ENCODE measurements around the gene NSD1.
A peak's percentile ranks its signal among the peaks of the same experiment; 100 is the strongest.
"Not testable (repeated sequence)": the region's sequence is repeated elsewhere in the genome, so short reads cannot be mapped to it uniquely, and the experiment has no call there.

NSD1 gene

DNA sequence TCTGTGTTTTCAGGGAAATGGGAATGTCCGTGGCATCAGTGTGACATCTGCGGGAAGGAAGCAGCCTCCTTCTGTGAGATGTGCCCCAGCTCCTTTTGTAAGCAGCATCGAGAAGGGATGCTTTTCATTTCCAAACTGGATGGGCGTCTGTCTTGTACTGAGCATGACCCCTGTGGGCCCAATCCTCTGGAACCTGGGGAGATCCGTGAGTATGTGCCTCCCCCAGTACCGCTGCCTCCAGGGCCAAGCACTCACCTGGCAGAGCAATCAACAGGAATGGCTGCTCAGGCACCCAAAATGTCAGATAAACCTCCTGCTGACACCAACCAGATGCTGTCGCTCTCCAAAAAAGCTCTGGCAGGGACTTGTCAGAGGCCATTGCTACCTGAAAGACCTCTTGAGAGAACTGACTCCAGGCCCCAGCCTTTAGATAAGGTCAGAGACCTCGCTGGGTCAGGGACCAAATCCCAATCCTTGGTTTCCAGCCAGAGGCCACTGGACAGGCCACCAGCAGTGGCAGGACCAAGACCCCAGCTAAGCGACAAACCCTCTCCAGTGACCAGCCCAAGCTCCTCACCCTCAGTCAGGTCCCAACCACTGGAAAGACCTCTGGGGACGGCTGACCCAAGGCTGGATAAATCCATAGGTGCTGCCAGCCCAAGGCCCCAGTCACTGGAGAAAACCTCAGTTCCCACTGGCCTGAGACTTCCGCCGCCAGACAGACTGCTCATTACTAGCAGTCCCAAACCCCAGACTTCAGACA lies 160.4 kb downstream of the NSD1 start:
- no peak for DNase-seq

DNA sequence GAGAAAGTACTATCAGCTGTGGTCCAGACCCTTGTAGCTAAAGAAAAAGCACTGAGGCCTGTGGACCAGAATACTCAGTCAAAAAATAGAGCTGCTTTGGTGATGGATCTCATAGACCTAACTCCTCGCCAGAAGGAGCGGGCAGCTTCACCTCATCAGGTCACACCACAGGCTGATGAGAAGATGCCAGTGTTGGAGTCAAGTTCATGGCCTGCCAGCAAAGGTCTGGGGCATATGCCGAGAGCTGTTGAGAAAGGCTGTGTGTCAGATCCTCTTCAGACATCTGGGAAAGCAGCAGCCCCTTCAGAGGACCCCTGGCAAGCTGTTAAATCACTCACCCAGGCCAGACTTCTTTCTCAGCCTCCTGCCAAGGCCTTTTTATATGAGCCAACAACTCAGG lies 161.1 kb downstream of the NSD1 start:
- no peak for DNase-seq

DNA sequence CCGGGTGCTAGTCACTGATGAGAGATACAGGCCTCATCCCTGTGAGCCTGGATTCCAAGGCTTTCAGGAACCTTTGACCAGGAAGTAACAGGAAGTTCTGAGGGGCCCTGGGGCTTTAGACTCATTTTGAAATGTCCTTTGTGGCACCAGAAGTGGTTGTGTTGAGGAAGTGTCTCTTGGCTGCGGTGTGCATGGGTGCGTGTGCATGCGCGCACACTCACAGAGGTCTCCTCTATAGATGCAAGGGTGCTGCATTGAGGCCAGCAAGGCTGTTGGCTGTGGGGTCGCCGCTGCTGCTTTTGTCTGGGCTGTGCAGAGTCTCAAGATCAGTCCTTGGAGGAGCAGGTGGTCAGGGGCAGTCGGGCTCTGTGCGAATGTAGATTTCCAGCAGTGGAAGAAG lies 162.4 kb downstream of the NSD1 start:
- no peak for DNase-seq

DNA sequence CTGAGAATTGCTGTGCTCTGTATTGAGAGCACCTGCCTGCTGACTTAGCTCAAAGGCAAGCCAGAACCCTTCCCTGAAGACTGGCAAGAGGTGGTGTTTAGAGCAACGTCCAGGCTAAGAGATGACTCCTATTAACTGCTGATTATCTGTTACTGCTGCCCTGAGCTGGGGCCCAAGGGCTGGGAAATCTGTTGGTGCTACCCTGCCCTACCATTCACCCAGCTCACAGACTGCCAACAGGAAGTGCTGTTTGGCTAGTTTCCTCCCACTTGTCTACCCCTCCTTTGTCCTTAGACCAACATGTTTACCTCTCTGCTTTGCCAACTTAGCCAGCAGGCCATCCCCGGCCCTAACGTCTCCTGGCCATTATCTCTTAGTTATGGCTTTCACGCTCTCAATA lies 163.0 kb downstream of the NSD1 start:
- DNase-seq = no peak

DNA sequence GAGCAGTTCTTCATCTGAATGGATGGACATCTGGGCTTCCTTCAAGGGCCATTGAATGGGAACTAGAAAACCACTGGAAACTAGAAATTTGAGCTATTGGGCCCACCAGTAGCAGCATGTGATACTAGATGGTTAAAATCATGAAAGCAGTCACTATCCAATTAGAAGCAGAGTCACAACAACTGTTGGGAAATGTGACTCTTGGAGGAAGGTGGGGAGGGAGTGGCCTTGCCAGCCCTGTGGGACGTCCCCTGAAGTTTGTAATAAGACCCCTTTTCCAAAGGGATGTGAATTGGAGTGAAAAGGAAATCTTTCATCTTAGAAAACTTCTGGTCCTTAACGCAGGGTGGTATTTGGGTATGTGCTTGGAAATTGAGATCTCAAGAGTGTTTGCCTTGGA lies 164.3 kb downstream of the NSD1 start:
- DNase-seq = no peak

DNA sequence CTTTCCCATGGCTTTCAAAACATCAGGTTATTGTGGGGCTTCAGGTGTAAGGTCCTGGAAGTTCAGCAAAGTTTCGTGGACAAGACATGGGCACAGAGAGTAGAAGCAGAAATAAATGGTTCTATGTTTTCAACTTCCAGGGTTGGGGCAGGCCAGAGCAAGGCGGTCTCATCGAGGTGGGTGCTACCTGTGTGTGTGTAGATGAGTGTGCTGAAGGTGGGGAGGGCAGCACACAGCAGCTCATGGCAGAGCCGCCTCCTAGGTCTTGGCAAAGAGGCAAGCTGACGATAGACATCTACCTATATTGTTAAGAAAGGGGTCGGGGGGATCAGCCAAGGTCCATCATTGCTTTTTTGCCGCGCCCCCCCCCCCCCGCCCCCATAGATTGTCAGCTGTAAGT lies 166.1 kb downstream of the NSD1 start:
- DNase-seq = no peak

DNA sequence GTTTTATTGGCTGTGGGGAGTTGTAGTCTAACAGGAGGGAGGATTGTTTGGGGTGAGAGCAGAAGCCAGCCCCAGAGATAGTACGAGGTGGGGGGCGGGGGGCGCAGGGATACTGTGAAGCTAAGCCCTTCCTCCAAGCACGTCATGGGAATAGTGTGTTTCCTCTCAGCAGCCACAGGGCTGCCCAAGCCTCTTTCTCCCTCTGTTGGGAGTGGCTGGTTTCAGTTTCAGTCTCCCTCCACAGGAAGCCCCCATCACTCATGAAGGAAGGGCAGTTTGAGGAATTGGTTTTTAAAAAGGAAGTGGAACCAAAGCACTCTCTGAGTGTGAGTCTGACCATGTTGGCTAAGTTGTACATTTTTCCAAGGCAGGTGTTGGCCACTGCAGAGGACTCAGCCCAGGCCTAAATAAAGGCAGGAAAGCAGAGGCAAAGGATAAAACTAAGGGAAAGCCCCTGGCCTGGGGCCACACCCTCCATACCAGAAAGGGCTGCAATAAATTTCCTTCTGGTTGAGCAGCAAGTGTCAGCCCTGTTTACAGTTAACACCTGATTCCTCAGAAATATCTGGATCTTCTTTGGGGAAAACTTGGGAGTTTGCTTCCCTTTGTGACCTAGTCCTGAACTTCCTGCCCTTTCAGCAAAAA lies 166.8 kb downstream of the NSD1 start:
- peak; percentile 76 to 79 for DNase-seq

DNA sequence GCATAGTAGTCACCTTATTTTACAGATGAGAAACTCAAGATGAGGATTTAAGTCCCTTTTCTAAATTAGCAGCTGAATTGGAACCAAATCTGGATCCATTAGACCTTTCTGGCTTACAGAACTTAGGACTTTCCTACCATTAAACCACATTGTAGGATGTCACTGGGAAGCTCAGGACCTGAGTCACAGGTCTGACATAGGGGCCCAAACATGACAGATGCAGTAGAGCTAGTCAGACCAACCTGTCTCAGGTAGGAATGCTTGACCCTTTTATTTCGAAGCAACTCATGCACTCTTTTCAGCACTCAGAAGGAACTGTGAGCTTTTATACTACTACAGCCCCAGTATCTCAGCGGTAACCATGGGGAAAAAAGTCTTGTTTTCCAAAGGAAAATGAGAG lies 167.4 kb downstream of the NSD1 start:
- DNase-seq = no peak

DNA sequence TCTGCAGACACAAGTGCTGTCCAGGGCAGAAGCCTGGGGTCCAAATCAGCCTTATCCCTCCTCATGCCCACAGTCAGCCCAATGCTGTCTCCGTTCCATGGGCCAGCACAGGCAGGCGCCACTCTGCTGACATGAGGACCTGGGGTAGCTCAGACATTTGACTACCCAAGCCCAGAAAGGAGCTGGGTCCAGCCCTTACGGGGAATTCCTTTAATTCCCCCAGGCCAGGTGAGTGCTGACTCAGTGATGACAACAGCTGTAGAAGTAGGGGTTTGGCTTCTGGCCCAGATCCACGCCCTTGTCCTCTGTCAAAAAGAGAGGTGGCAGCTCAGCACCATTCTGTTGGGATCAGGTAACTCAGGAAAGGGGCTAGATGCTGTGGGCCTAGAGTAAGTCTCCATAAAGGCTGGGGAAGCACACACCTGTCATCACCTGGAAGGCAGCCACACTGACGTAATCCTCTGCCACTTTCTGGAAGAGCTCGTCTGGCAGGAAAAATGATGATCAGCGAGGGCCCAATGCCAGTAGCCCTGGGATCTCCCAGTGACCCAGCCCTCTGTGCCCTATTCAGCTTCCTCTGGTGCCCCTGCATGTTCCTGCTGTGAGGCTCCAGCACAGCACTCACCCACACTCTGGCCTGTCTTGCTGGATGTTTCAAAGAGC lies 168.1 kb downstream of the NSD1 start:
- no peak for DNase-seq

DNA sequence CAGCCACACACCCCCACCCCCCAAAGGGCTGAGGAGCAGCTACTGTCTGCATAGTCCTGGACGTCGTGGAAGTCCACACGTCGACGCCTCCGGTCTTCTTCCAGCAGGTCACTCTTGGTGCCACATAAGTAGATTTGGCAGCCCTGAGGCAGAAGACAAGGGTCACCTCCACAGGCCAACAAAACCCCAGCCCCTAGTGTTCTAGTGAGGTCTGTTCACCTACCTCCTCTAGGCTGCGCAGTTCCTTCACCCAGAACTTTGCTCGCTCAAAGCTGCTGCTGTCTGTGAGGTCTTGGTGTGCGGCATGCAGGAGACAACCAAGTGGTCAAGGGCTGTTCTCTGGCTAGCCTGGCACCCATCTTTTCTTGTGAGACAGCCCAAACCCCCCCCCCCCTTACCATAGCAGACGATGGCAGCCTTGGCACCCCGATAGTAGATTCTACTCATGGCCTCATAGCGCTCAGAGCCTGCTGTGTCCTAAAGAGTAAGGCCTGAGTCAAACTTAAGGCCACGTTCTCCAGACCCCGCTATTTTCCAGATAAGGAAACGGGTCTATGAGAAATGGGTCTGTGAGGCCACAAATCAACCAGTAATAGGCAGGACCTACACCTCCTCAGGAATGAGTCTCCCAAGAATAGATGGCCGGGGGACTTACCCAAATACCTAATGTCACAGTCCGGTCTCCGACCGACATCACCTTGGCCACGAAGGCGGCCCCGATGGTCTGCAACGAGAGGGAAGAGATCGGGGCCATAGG lies 169.0 kb downstream of the NSD1 start:
- DNase-seq = no peak

DNA sequence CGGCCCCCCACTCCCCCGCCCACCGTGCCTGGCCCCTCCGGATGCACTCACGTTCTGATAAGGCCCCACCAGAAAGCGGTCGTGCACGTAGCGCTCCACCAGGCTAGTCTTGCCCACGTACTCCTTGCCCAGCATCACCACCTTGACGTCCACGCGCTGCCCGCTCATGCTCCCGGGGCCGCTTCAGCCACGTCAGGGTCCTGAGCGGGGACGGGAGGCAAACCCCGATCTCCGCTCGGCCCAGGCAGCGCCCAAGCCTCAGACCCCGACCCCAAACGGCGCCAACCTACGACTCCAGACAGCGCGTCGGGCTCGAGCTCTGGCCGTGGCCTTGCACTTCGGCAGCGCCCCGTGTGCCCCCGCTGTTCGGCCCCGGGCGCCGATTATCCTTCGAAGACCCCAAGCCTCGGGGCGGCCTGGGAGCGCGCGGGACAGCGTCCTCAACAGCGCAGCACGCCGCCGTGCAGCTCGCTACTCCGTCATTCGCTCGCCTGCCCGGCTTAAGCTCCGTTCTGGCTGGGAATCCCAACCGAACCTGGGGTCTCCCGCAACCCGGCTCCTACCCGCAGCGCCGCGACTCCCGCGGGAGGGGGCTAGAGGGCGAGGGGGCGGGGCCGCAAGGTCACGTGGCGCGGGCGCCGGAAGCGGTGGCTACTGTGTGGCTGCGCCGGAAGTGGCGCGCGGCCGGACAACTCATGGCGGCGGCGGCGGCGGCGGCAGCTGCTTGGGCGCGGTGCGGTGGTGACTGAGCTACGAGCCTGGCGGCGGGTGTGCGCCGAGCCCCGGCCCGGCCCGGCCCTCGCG lies 169.8 kb downstream of the NSD1 start, which contains the start of the genes PRELID1 and RAB24:
Gene PRELID1 (plus strand): TSS at position 679 of the 804 bp plus-strand sequence. CDS start 187 bp downstream, outside the sequence.
Gene RAB24 (minus strand): TSS at position 599 of the 804 bp plus-strand sequence. CDS start 431 bp downstream, at position 168.
- DNase-seq = peak; percentile 87 to 88

DNA sequence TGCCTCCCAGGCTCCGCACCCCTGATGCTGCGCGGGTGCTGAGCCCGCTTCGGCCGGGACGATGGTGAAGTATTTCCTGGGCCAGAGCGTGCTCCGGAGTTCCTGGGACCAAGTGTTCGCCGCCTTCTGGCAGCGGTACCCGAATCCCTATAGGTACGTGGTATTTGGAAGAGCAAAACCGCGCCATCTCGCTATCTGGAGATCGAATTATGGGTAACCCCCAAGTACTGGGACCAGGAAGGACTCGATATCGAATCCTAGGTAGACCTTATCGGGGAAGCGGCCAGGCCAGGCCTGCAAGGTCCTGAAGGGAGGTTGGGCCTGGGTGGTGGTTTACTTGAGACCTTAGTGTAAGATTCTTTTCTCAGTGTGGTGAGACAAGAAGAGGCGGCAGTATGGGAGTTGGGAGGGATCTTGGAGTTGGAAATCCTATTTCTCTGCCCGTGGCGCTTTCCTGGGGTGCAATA lies 170.4 kb downstream of the NSD1 start:
- no peak for DNase-seq

DNA sequence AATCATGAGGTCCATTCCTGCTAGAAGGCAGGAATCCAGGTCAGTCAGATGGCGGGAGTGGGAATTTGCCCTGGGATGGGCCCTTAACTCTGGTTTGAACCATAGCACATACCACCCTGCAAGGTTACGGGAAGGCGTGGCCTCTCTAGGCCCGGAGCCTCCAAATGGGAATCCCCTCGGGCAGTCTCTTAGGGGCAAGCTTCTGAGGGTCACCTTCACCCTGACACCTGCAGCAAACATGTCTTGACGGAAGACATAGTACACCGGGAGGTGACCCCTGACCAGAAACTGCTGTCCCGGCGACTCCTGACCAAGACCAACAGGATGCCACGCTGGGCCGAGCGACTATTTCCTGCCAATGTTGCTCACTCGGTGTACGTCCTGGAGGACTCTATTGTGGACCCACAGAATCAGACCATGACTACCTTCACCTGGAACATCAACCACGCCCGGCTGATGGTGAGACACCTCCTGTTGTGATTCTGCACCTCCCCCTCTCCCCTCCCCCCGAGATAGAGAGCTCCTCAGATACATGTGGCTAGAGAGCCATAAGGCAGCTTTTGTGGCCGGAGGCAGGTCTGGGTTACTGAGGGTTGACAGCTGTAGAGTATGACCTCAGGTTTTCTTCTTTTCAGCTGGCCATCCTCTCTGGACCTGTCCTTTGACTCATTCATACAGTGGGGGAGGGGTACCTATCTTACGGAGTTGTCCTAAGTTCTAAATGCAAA lies 171.0 kb downstream of the NSD1 start:
- no peak for DNase-seq

DNA sequence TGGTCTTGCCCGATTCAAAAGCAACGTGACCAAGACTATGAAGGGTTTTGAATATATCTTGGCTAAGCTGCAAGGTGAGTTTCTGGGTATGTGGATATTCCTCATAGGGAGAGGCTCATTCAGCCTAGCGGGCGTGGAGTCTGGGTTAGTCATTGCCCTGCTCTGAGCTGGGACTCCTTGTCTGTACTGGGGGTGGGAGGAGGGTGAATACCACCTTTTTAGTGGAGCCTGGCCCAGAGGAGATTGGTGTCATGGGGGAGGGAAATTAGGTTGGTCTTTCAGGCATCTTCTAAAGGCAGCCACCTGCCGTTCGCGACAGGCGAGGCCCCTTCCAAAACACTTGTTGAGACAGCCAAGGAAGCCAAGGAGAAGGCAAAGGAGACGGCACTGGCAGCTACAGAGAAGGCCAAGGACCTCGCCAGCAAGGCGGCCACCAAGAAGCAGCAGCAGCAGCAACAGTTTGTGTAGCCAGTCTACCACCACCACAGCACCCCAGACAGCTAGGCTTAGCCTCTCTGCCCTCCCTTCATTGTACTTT lies 172.6 kb downstream of the NSD1 start:
- DNase-seq = not testable (repeated sequence)

DNA sequence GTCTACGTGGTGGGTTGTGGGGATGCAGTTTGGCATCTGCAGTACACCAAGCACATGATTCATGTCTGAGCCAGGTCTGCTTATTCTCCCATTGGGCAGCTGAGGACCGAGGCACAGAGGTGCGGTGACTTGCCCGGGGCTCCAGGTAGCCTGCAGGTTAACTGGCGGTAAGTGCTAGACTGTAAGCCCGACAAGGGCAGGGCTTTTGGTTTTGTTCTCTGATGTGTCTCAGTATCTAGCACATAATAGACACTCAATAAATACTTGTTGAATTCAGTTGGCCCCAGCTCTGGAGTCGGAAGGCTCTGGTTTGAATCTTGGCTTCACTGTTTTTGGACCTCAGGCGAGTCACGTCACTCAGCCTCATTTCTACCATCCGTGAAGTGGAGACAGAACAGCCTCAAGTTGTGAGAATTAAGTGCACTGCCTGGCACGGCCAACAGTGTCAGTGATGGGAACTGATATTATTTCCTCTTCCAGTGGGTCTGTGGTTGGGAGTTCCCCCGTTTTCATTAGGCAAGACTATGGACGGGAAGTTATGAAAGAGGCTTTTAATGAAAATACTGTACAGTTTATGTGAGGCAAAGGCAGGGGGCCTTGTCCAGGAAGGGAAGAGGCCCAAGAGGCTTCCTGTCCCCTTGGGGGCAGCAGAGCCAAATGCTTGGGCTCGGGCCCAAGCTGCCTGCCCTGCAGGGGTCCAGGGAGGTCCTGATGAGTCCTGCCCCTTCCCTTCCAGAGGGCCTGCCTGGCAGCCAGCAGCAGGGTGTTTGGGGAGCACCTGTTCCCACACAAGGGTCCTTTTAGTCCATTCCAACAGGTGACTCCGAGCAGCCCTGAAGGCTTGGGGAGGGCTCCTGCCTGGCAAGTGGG lies 173.3 kb downstream of the NSD1 start:
- peak in 1 of 2 donors; percentile 69 for DNase-seq

DNA sequence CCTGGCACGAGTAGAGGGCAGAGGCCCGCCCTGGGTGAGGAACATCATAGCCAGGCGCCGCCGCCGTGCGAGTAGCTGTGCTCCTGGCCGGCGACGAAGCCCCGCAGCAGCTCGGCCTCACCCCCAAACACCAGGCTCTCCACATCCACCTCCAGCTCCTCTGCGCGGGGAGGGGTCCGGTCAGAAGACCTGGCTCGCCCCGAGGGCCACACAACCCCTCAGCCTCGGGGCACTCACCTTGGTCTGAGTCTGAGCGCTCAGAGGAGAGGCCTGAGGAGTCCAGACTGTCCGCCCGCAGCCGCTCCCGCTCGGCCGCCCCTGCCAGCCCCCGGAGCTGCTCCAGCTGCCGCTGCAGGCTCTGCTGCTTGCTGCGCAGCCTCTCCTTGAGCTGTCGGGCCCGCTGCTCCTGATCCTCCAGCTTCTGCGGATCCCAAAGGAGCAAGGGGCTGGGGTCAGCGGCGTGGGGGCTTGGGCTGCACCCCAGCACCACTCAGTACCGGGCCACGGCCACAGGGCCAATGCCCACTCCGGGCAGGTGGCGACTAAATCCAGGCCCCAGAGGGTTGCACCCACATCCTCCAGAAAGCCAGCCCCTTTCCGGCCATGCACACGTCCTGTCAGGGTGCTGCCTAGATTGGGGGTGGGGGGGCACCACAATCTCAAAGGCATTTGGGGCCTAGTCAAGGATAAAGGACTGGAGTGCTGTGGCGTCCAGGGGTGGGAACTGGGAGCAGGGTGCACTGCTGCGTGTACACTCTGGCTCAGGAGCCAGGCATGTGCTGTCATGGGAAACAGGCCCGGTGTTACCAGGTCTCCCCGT lies 174.2 kb downstream of the NSD1 start:
- DNase-seq = no peak

DNA sequence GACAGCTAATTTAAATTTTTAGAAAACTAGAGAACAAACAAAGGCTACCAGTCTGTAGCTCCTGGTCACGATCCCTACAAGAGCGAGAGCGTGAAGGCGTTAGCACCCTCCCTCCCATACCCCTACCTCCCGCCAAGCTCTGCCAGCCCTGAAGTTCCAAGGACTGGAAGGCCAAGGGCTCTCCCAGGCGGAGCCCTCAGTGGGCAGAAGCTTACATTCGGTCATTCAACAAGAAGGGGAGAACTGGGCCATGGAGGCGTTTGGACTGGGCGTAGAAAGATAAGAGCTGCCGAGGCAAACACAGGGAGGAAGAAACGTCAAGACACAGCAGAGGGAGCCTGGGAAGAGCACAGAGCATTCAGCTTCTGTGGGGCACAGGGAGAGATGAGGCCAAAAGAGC lies 175.2 kb downstream of the NSD1 start:
- DNase-seq = no peak

DNA sequence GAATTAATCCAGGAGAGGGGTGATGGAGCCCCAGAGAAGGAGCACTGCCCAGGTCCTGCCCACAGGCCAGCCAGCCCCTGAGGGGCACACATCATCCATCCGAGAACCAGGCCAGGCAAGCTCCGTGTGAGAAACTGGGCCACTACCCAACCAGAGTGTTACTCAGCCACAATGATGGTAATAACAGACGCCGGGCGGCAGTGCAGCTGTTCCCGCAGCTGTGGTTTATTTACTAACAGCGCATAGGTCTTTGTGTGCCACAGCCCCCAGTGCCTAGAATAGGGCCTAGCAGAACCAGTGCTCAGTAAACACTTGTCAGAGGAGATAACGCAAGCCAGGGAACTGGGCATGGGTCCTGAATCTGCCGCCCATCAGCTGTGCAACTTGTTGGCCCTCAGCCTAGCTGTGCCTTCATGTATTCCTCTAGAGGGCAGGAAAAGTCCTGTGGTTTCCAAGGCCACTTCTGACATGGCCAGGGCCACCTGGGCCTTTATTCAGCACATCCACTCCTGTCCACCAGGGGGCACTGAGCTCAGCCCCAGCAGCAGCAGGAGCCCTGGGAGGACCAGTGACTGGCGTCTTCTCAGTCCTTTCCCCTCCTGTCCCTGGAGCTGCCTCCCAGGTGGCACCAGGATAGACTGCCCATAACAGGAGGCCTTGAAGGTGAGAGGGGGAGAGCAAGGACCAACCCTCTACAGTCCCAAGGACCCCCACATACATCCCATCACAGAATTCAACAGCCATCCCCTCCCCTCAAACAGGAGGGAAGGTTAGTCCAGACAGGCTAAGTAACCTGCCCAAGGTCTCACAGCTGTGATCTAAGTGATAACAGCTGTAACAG lies 176.0 kb downstream of the NSD1 start:
- DNase-seq = peak; percentile 73 to 77
